ENCODE measurements around the gene RAPSN. TPM values are rescaled to one million over a fixed set of nuclear protein-coding genes. Genes with fewer than 3 reads are reported as not detected.

Gene RAPSN
- total RNA-seq, 2 experiments from 2014 or later, result not detected

DNA sequence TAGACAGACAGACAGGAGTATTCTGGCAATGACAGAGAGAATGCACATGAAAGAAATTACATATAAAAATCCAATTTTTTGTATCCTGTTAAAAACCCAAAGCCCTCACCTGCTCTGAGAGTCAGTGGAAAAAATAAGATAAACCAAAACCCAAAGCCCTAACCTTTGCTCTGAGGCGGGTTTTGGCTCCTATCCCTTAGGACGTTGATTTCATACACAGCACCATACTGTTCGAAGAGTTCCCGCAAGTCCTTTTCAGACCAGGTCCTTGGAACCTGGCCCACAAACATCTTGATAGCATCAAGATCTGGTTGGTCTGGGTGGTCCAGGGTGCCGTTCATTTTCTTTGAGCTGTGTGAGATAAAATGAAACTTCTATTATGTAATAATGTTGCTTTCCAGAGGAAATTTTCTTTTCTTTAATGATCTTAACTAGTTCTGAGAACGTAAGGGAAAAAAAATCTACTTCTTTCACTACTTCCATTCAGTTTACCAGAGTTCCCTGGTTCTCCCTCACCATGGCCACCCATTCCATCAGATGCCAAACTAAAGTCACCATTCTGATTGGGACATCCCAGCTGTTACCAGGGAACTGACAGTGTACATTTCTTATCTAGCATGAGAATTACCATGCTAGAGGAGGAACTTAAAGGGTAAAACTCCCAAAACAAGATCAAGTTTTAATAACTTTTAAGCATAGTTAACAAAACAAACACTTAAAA lies 39.9 kb upstream of the RAPSN start:
- Histone ChIP-seq H3K9me3 (ENCODE audit: low read length) (no peaks in the 10 kb centered on the region), H2AFZ (ENCODE audit: low read length) (no peak overlapping the region), H3K9me2 (ENCODE audit: insufficient read depth, low read length) (no peaks in the 10 kb centered on the region), H3K36me3 (ENCODE audit: insufficient read depth, low read length) (peaks cover 71% of the 10 kb centered on the region), H3K4me1 (ENCODE audit: insufficient read depth, low read length, poor library complexity, severe bottlenecking) (no peaks in the 10 kb centered on the region), H3K27ac (ENCODE audit: low read depth, low read length, poor library complexity, severe bottlenecking) (no peak overlapping the region), H4K20me1 (ENCODE audit: insufficient read depth, low read length) (no peaks in the 10 kb centered on the region), H3K4me2 (ENCODE audit: low read length) (no peak overlapping the region), H3K79me2 (ENCODE audit: insufficient read depth, low read depth, low read length) (peaks cover 5% of the 10 kb centered on the region; the same call in 1 of the 2 replicates), H3K4me3 (ENCODE audit: low read depth, low read length, poor library complexity, severe bottlenecking) (no peak overlapping the region)
- no peak for DNase-seq (ENCODE audit: low spot score)
- ChIA-PET POLR2A (interaction anchor here (1.8 kb wide), 1 partner anchor 11 kb away, joined by 5 read pairs; no protein-coding TSS in a partner anchor), CTCF (ENCODE audit: unreplicated experiment) (no interaction called here)
- no peak for TF ChIP-seq EZH2phosphoT487 (IDR thresholded peaks at IDR 0.05; ENCODE audit: borderline replicate concordance, low read depth, low read length)
- TF ChIP-seq, protein P1, sequence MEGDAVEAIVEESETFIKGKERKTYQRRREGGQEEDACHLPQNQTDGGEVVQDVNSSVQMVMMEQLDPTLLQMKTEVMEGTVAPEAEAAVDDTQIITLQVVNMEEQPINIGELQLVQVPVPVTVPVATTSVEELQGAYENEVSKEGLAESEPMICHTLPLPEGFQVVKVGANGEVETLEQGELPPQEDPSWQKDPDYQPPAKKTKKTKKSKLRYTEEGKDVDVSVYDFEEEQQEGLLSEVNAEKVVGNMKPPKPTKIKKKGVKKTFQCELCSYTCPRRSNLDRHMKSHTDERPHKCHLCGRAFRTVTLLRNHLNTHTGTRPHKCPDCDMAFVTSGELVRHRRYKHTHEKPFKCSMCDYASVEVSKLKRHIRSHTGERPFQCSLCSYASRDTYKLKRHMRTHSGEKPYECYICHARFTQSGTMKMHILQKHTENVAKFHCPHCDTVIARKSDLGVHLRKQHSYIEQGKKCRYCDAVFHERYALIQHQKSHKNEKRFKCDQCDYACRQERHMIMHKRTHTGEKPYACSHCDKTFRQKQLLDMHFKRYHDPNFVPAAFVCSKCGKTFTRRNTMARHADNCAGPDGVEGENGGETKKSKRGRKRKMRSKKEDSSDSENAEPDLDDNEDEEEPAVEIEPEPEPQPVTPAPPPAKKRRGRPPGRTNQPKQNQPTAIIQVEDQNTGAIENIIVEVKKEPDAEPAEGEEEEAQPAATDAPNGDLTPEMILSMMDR (conservative IDR thresholded peaks at IDR 0.05; ENCODE audit: low read length), result no peak
- intact Hi-C loops (cut with micrococcal nuclease; ENCODE audit: unreplicated experiment), result loop anchor here (5.0 kb wide), 1 partner anchor 128 kb away; no protein-coding TSS in a partner anchor
- no TSS peak for BruUV-seq (replicated peaks)

DNA sequence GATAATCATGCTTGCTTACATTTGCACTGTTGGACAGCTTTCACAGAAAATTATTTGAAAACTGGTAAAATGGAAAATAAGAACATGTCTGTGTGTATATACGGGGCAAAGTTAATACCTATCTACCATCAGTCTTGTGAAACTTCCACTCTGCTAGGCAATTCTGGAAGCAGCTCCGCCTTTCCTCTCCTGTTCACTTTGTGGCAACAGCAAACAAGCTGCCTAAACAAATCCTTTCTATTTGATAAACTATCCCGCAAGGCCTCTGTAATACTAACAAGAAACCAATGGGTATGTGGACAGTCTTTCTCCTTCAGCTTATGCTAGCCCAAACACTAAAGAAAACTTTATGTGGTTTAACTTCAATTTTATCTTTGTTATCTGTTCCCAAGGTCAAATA lies 39.2 kb upstream of the RAPSN start:
- POLR2A ChIA-PET, result interaction anchor here (0.7 to 0.9 kb wide), 2 partner anchors 16 to 41 kb away, joined by 3 read pairs; no protein-coding TSS in a partner anchor
- Histone ChIP-seq H2AFZ (ENCODE audit: low read length) (no peak overlapping the region), H3K4me1 (ENCODE audit: insufficient read depth, low read length, poor library complexity, severe bottlenecking) (no peaks in the 10 kb centered on the region), H3K79me2 (ENCODE audit: insufficient read depth, low read depth, low read length) (peaks cover 5% of the 10 kb centered on the region; the same call in 1 of the 2 replicates), H3K9me3 (ENCODE audit: low read length) (no peaks in the 10 kb centered on the region), H4K20me1 (ENCODE audit: insufficient read depth, low read length) (no peaks in the 10 kb centered on the region), H3K36me3 (ENCODE audit: insufficient read depth, low read length) (peaks cover 71% of the 10 kb centered on the region), H3K4me3 (ENCODE audit: low read depth, low read length, poor library complexity, severe bottlenecking) (no peak overlapping the region), H3K27ac (ENCODE audit: low read depth, low read length, poor library complexity, severe bottlenecking) (no peak overlapping the region), H3K9me2 (ENCODE audit: insufficient read depth, low read length) (no peaks in the 10 kb centered on the region), H3K4me2 (ENCODE audit: low read length) (no peak overlapping the region)
- DNase-seq (ENCODE audit: low spot score), result no peak
- TF ChIP-seq, protein P1 (conservative IDR thresholded peaks at IDR 0.05; ENCODE audit: low read length), result no peak
- no peak for TF ChIP-seq EZH2phosphoT487 (IDR thresholded peaks at IDR 0.05; ENCODE audit: borderline replicate concordance, low read depth, low read length)
- CTCF ChIA-PET (ENCODE audit: unreplicated experiment), result no interaction called here
- no TSS peak for BruUV-seq (replicated peaks)
- intact Hi-C loops (cut with micrococcal nuclease; ENCODE audit: unreplicated experiment), result loop anchor here (5.0 kb wide), 1 partner anchor 129 kb away; no protein-coding TSS in a partner anchor

- Histone ChIP-seq H4K20me1 (ENCODE audit: insufficient read depth, low read length) (no peaks in the 10 kb centered on the region), H3K4me2 (ENCODE audit: low read length) (no peak overlapping the region), H3K4me1 (ENCODE audit: insufficient read depth, low read length, poor library complexity, severe bottlenecking) (no peaks in the 10 kb centered on the region), H3K79me2 (ENCODE audit: insufficient read depth, low read depth, low read length) (peaks cover 5% of the 10 kb centered on the region; the same call in 1 of the 2 replicates), H3K36me3 (ENCODE audit: insufficient read depth, low read length) (peaks cover 71% of the 10 kb centered on the region), H3K9me3 (ENCODE audit: low read length) (no peaks in the 10 kb centered on the region), H3K9me2 (ENCODE audit: insufficient read depth, low read length) (no peaks in the 10 kb centered on the region), H3K4me3 (ENCODE audit: low read depth, low read length, poor library complexity, severe bottlenecking) (no peak overlapping the region), H2AFZ (ENCODE audit: low read length) (no peak overlapping the region), H3K27ac (ENCODE audit: low read depth, low read length, poor library complexity, severe bottlenecking) (no peak overlapping the region)
- DNase-seq (ENCODE audit: low spot score), result no peak
- ChIA-PET CTCF (ENCODE audit: unreplicated experiment) (no interaction called here), POLR2A (interaction anchor here (0.7 to 0.9 kb wide), 2 partner anchors 15 to 41 kb away, joined by 3 read pairs; no protein-coding TSS in a partner anchor)
- intact Hi-C loops (cut with micrococcal nuclease; ENCODE audit: unreplicated experiment), result loop anchor here (5.0 kb wide), 1 partner anchor 130 kb away; no protein-coding TSS in a partner anchor
- TF ChIP-seq, protein P1 (conservative IDR thresholded peaks at IDR 0.05; ENCODE audit: low read length), result no peak
- no peak for TF ChIP-seq EZH2phosphoT487 (IDR thresholded peaks at IDR 0.05; ENCODE audit: borderline replicate concordance, low read depth, low read length)
- no TSS peak for BruUV-seq (replicated peaks)
Measured at GRCh38 chr11:47487421-47487820, 38.5 kb upstream of the RAPSN start.
